OCI-LY3 (cell line): ENCODE measurements around the gene RAB31.
"Not testable (repeated sequence)": the region's sequence is repeated elsewhere in the genome, so short reads cannot be mapped to it uniquely, and the experiment has no call there.

Experiments
- H2AFZ ChIP-seq: fragments of 200-600, 300-600 bp; shearing (Covaris generic); 2 replicates; pipeline ENCODE4 v1.6.0; 2014; ENCODE audit warnings: antibody characterized with exemption, low read depth, low read length
- H3K27ac ChIP-seq: fragments of 200-600, 300-600 bp; sonication (generic); 2 replicates; pipeline ENCODE4 v1.5.1; 2014; ENCODE audit warnings: mild to moderate bottlenecking, low read length, moderate library complexity, mixed read lengths
- H3K27me3 ChIP-seq: fragments of 200-600, 300-600 bp; sonication (generic); 2 replicates; pipeline ENCODE4 v1.6.1; 2014; ENCODE audit warnings: low read depth, low read length, mixed read lengths
- H3K36me3 ChIP-seq: fragments of 200-600, 300-600 bp; sonication (generic); replicated peaks from 2 replicates; pipeline ENCODE3; 2014; ENCODE audit warnings: low read depth, low read length, mixed read lengths
- H3K4me1 ChIP-seq: fragments of 300-600, 200-600 bp; sonication (generic); 2 replicates; pipeline ENCODE4 v1.6.1; 2014; ENCODE audit warnings: low read length, mixed read lengths
- H3K4me2 ChIP-seq: fragments of 200-600, 300-600 bp; sonication (generic); 2 replicates; pipeline ENCODE4 v1.6.1; 2014; ENCODE audit warnings: low read length, mixed read lengths
- H3K4me3 ChIP-seq: fragments of 300-600, 200-600 bp; sonication (generic); 2 replicates; pipeline ENCODE4 v1.5.1; 2014; ENCODE audit warnings: antibody characterized with exemption, mild to moderate bottlenecking, low read length, moderate library complexity
- H3K79me2 ChIP-seq: fragments of 300-600, 200-600 bp; shearing (Covaris generic); 2 replicates; pipeline ENCODE4 v1.6.1; 2014; ENCODE audit warnings: mild to moderate bottlenecking, low read length, mixed read lengths
- H3K9ac ChIP-seq: fragments of 300-600, 200-600 bp; shearing (Covaris generic); 2 replicates; pipeline ENCODE4 v1.6.0; 2014; ENCODE audit warnings: mild to moderate bottlenecking, low read length, moderate library complexity
- H3K9me3 ChIP-seq: fragments of 200-600, 300-600 bp; shearing (Covaris generic); 2 replicates; pipeline ENCODE4 v1.6.1; 2014; ENCODE audit warnings: low read length, mixed read lengths; ENCODE audit not compliant: insufficient read depth
- H4K20me1 ChIP-seq: fragments of 200-600, 300-600 bp; sonication (generic); 2 replicates; pipeline ENCODE4 v1.6.1; 2016; ENCODE audit warnings: low read length, mixed read lengths; ENCODE audit not compliant: insufficient read depth
- CTCF ChIP-seq: fragments of 200-600, 300-600 bp; sonication (generic); IDR thresholded peaks from 2 replicates; pipeline ENCODE4 v1.5.1; 2014; ENCODE audit warnings: antibody characterized with exemption, low read length, low read depth
- EZH2phosphoT487 ChIP-seq: fragments of 200-600 bp; shearing (Covaris generic); IDR thresholded peaks from 2 replicates; pipeline ENCODE4 v1.6.1; 2018; ENCODE audit warnings: antibody characterized with exemption, mixed run types, low read depth

The RAB31 gene

GRCh38 chr18:9673296-9674251, 34.5 kb upstream of the RAB31 start:
- no peaks in the 10 kb centered on the region for H3K27me3 ChIP-seq
- H3K4me1 ChIP-seq = peaks cover 22% of the 10 kb centered on the region
- peak overlapping the region; percentile 68 for H3K4me2 ChIP-seq
- TF ChIP-seq EZH2phosphoT487 (no peak), CTCF (peak; percentile 78)
- H2AFZ ChIP-seq = 0 out of 2 replicates have a peak overlapping the region, but pooled peaks have one; percentile 4
- H3K9ac ChIP-seq = peak overlapping the region; percentile 37
- no peaks in the 10 kb centered on the region for H3K9me3 ChIP-seq
- no peaks in the 10 kb centered on the region for H3K36me3 ChIP-seq
- no peaks in the 10 kb centered on the region for H3K79me2 ChIP-seq
- peak overlapping the region; percentile 78 for H3K27ac ChIP-seq
- no peaks in the 10 kb centered on the region for H4K20me1 ChIP-seq
- peak overlapping the region; percentile 52 for H3K4me3 ChIP-seq

GRCh38 chr18:9678216-9678615, 29.9 kb upstream of the RAB31 start:
- not testable (repeated sequence) for H3K4me2 ChIP-seq, H3K27ac ChIP-seq, H2AFZ ChIP-seq, H3K79me2 ChIP-seq, H4K20me1 ChIP-seq, H3K36me3 ChIP-seq, H3K9me3 ChIP-seq, H3K4me3 ChIP-seq, H3K27me3 ChIP-seq, H3K9ac ChIP-seq
- peaks cover 14% of the 10 kb centered on the region for H3K4me1 ChIP-seq

- Histone ChIP-seq H4K20me1 (no peaks in the 10 kb centered on the region), H3K9ac (no peak overlapping the region), H3K36me3 (no peaks in the 10 kb centered on the region), H3K27me3 (no peaks in the 10 kb centered on the region), H3K4me2 (no peak overlapping the region), H3K27ac (no peak overlapping the region), H3K4me1 (peaks cover 12% of the 10 kb centered on the region), H3K9me3 (no peaks in the 10 kb centered on the region), H2AFZ (no peak overlapping the region), H3K4me3 (no peak overlapping the region), H3K79me2 (no peaks in the 10 kb centered on the region)
- TF ChIP-seq EZH2phosphoT487 (no peak), CTCF (no peak)
Measured at GRCh38 chr18:9679125-9679524, 29.0 kb upstream of the RAB31 start.

GRCh38 chr18:9681217-9681616, 26.9 kb upstream of the RAB31 start:
- H3K27me3 ChIP-seq = no peaks in the 10 kb centered on the region
- no peak overlapping the region for H3K4me2 ChIP-seq
- no peak overlapping the region for H3K4me3 ChIP-seq
- no peaks in the 10 kb centered on the region for H3K36me3 ChIP-seq
- TF ChIP-seq EZH2phosphoT487 (no peak), CTCF (no peak)
- no peaks in the 10 kb centered on the region for H3K79me2 ChIP-seq
- H3K9ac ChIP-seq = no peak overlapping the region
- no peaks in the 10 kb centered on the region for H3K9me3 ChIP-seq
- H3K4me1 ChIP-seq = peaks cover 5% of the 10 kb centered on the region; the same call in 1 of the 2 replicates
- H3K27ac ChIP-seq = no peak overlapping the region
- no peaks in the 10 kb centered on the region for H4K20me1 ChIP-seq
- no peak overlapping the region for H2AFZ ChIP-seq
